GM18499 (cell line): ENCODE data around the gene MAGI2.

ENCODE experiments used
- ATAC-seq: cut with Tn5 transposase; IDR thresholded peaks from one replicate; pipeline ENCODE4 v1.9.1; 2021; ENCODE audit warnings: moderate number of reproducible peaks; ENCODE audit not compliant: insufficient read depth, unreplicated experiment

The MAGI2 gene

DNA sequence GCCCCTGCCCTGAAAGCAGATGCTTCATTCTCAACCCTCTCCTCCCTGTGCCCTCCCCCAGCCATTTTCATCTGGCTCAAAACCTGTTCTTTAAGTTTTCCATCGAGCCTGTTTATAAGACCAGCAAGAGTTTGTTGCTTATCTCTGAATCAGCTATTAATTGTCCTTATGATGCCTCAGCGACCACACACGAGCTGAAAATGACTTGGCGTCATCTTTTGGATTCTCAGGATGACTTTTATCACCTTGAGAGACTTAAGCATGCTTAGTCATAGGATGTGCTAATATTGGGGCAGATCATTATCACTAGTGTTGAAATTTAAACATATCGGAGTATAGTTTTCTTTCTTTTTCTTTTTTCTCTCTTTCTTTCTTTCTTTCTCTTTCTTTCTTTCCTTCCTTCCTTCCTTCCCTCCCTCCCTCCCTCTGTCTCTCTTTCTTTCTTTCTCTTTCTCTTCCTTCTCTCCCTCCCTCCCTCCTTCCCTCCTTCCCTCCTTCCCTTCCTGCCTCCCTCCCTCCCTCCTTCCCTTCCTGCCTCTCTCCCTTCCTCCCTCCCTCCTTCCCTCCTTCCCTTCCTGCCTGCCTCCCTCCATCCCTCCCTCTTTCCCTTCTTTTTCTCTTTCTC is 1470.4 kb downstream of the MAGI2 start:
- no peak for ATAC-seq

- ATAC-seq: no peak
These were observed 1473.3 kb downstream of the MAGI2 start for GRCh38 chr7:77980087-77980713.

DNA sequence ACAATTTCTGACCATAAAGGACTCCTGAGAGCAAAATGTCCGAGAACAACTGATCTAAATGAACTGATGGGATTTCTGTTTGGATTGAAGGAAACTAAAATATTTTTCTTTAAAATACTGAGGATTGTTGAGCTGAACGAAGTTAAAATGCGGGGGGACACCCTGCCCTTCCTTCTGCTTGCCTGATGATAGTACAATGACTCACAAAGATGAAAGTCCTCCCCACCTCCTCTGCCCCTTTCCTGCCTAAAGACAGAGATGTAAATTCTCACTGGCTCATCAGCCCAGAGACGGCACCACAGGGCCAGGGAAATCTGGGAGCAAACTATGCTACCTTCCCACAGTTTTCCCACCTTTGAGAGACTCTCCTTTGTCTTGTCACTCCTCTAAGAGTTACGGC is 1474.2 kb downstream of the MAGI2 start:
- ATAC-seq: no peak

- ATAC-seq: no peak
These were observed 1477.6 kb downstream of the MAGI2 start for GRCh38 chr7:77975672-77976480.

GRCh38 chr7:77971726-77972125 is 1481.7 kb downstream of the MAGI2 start:
- no peak for ATAC-seq

DNA sequence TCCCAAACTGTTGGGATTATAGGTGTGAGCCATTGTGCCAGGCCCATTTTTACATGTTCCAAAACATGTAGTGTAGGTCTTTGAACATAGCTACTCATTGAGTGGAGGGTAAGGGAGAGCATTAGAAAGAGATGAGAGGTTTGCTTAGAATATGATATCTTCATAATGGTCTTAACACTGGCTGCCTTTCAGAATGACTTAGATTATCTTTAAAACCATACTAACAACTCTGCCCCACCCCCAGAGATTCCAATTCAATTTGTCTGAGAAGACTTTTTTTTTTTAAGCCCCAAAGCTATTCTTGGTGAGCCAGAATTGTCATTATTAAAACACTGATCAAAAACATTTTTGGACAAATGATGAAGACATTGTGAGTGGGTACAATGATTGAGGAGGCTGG is 1486.0 kb downstream of the MAGI2 start:
- no peak for ATAC-seq
